HEK293 (cell line): ENCODE measurements around the gene OR2G6.
"Not testable (repeated sequence)": the region's sequence is repeated elsewhere in the genome, so short reads cannot be mapped to it uniquely, and the experiment has no call there.

Experiments
- CTCF ChIA-PET: fragments of 350-600 bp; formaldehyde crosslinking; extraction: SDS; loops from one replicate; lab custom pipeline; 2021; ENCODE audit warnings: antibody characterized with exemption; lab: Yijun Ruan, JAX
- POLR2A ChIA-PET: fragments of 300-600 bp; formaldehyde crosslinking; extraction: SDS; loops from one replicate; lab custom pipeline; 2020; ENCODE audit warnings: antibody characterized with exemption, inconsistent platforms; lab: Yijun Ruan, JAX
- H3K27ac ChIP-seq: fragments of 200-500 bp; sonication (Bioruptor generic); 2 replicates; pipeline ENCODE4 v1.5.1; 2014; ENCODE audit warnings: low read depth, low read length, control low read depth, inconsistent platforms; ENCODE audit errors: extremely low read depth
- H3K36me3 ChIP-seq, 2 experiments: fragments of 200-500 bp in 1 of 2; sonication (Bioruptor generic) in 1 of 2; 1 replicate in 1 of 2; 2 replicates in 1 of 2; pipeline ENCODE4 v1.5.1; 2014 to 2017; ENCODE audit warnings: inconsistent platforms in 2 of 2, low read length in 2 of 2; ENCODE audit not compliant: control insufficient read depth in 2 of 2, insufficient read depth in 1 of 2
- H3K4me1 ChIP-seq: fragments of 200-500 bp; sonication (Bioruptor generic); 2 replicates; pipeline ENCODE4 v1.5.1; 2014; ENCODE audit warnings: mild to moderate bottlenecking, low read length, inconsistent platforms; ENCODE audit not compliant: control insufficient read depth, insufficient read depth
- H3K4me3 ChIP-seq: 2 replicates; pipeline ENCODE4 v1.5.1; 2011; ENCODE audit warnings: low read depth, mild to moderate bottlenecking, control low read depth, low read length, moderate library complexity
- H3K9me3 ChIP-seq: fragments of 200-500 bp; sonication (Bioruptor generic); 2 replicates; pipeline ENCODE4 v1.5.1; 2014; ENCODE audit warnings: low read depth, low read length, inconsistent platforms; ENCODE audit not compliant: control insufficient read depth, insufficient read depth
- GLI2 ChIP-seq: fragments of 450-650 bp; formaldehyde crosslinking; IDR thresholded peaks from 2 replicates; pipeline ENCODE4; 2017; ENCODE audit warnings: missing biosample characterization, missing genetic modification characterization, low read depth, borderline replicate concordance
- GLIS2 ChIP-seq: fragments of 450-650 bp; formaldehyde crosslinking; IDR thresholded peaks from 2 replicates; pipeline ENCODE4 v1.5.1; 2016; ENCODE audit warnings: missing biosample characterization, missing genetic modification characterization
- HOXD13 ChIP-seq: sonication (generic); formaldehyde crosslinking; IDR thresholded peaks from 2 replicates; pipeline ENCODE4 v1.8.0; 2022; ENCODE audit warnings: missing genetic modification reagents, borderline replicate concordance
- TCF7L2 ChIP-seq: IDR thresholded peaks from 2 replicates; pipeline ENCODE4 v1.6.1; 2011; ENCODE audit warnings: low read depth, mild to moderate bottlenecking, inconsistent platforms, low read length, moderate library complexity, borderline replicate concordance
- WT1 ChIP-seq: fragments of 450-650 bp; formaldehyde crosslinking; IDR thresholded peaks from 2 replicates; pipeline ENCODE4 v1.5.1; 2016; ENCODE audit warnings: missing biosample characterization, missing genetic modification characterization
- ZBTB1 ChIP-seq: fragments of 450-650 bp; formaldehyde crosslinking; IDR thresholded peaks from 2 replicates; pipeline ENCODE4 v1.5.1; 2016; ENCODE audit warnings: missing biosample characterization, missing genetic modification characterization
- ZBTB17 ChIP-seq: fragments of 450-650 bp; formaldehyde crosslinking; IDR thresholded peaks from 2 replicates; pipeline ENCODE4 v1.5.1; 2016; ENCODE audit warnings: missing biosample characterization, missing genetic modification characterization
- ZBTB49 ChIP-seq: fragments of 450-650 bp; formaldehyde crosslinking; IDR thresholded peaks from 2 replicates; pipeline ENCODE4 v1.5.1; 2016; ENCODE audit warnings: missing biosample characterization, missing genetic modification characterization, low read depth
- ZNF223 ChIP-seq: fragments of 450-650 bp; formaldehyde crosslinking; IDR thresholded peaks from 2 replicates; pipeline ENCODE4 v1.5.1; 2016; ENCODE audit warnings: missing biosample characterization, missing genetic modification characterization
- ZNF266 ChIP-seq: fragments of 450-650 bp; formaldehyde crosslinking; IDR thresholded peaks from 2 replicates; pipeline ENCODE4 v1.5.1; 2016; ENCODE audit warnings: missing biosample characterization, missing genetic modification characterization, low read depth
- ZNF280D ChIP-seq: fragments of 450-650 bp; formaldehyde crosslinking; IDR thresholded peaks from 2 replicates; pipeline ENCODE4 v1.5.1; 2016; ENCODE audit warnings: missing biosample characterization, missing genetic modification characterization
- ZNF398 ChIP-seq: fragments of 450-650 bp; formaldehyde crosslinking; IDR thresholded peaks from 2 replicates; pipeline ENCODE4 v1.5.1; 2017; ENCODE audit warnings: missing biosample characterization, missing genetic modification characterization
- ZNF501 ChIP-seq: fragments of 450-650 bp; formaldehyde crosslinking; IDR thresholded peaks from 2 replicates; pipeline ENCODE4 v1.5.1; 2016; ENCODE audit warnings: missing biosample characterization, missing genetic modification characterization
- ZNF510 ChIP-seq: fragments of 450-650 bp; formaldehyde crosslinking; IDR thresholded peaks from 2 replicates; pipeline ENCODE4 v1.5.1; 2018; ENCODE audit warnings: mild to moderate bottlenecking, missing genetic modification characterization, missing biosample characterization; ENCODE audit not compliant: insufficient replicate concordance
- ZNF530 ChIP-seq: fragments of 450-650 bp; formaldehyde crosslinking; IDR thresholded peaks from 2 replicates; pipeline ENCODE4 v1.5.1; 2016; ENCODE audit warnings: low read depth, missing biosample characterization, missing genetic modification characterization
- ZNF544 ChIP-seq: fragments of 450-650 bp; formaldehyde crosslinking; IDR thresholded peaks from 2 replicates; pipeline ENCODE4 v1.5.0; 2017; ENCODE audit warnings: missing biosample characterization, missing genetic modification characterization
- ZNF555 ChIP-seq: fragments of 450-650 bp; formaldehyde crosslinking; conservative IDR thresholded peaks from 2 replicates; pipeline ENCODE4 v1.5.1; 2017; ENCODE audit warnings: missing biosample characterization, mild to moderate bottlenecking, missing genetic modification characterization, inconsistent platforms
- ZNF624 ChIP-seq: fragments of 450-650 bp; formaldehyde crosslinking; IDR thresholded peaks from 2 replicates; pipeline ENCODE4 v1.5.1; 2017; ENCODE audit warnings: missing biosample characterization, missing genetic modification characterization
- ZNF707 ChIP-seq: fragments of 450-650 bp; formaldehyde crosslinking; IDR thresholded peaks from 2 replicates; pipeline ENCODE4 v1.5.1; 2016; ENCODE audit warnings: missing biosample characterization, missing genetic modification characterization
- ZNF830 ChIP-seq: fragments of 450-650 bp; IDR thresholded peaks from 2 replicates; pipeline ENCODE4 v1.5.0; 2018; ENCODE audit warnings: missing biosample characterization, missing genetic modification characterization, low read depth, mild to moderate bottlenecking, moderate library complexity

OR2G6 gene

GRCh38 chr1:248500305-248501035 is 7.4 kb upstream of the OR2G6 start:
- CTCF ChIA-PET, H3K36me3 ChIP-seq, H3K4me1 ChIP-seq, H3K9me3 ChIP-seq, H3K4me3 ChIP-seq, H3K27ac ChIP-seq, POLR2A ChIA-PET: not testable (repeated sequence)

- CTCF ChIA-PET: not testable (repeated sequence)
Observed at GRCh38 chr1:248510217-248510616, 2.3 kb downstream of the OR2G6 start.

GRCh38 chr1:248521856-248522255 is 14.0 kb downstream of the OR2G6 start:
- Histone ChIP-seq H3K4me3 (no peak overlapping the region), H3K27ac (no peak overlapping the region), H3K4me1 (no peaks in the 10 kb centered on the region), H3K9me3 (no peaks in the 10 kb centered on the region), H3K36me3 (no peaks in the 10 kb centered on the region)
- ChIA-PET POLR2A (no interaction called here), CTCF (no interaction called here)
- TF ChIP-seq ZNF555 (tag by site-specific recombination) (no peak), ZNF266 (tag by site-specific recombination) (no peak), WT1 (no peak), HOXD13 (CRISPR knock-in tag) (no peak), ZNF510 (tag by site-specific recombination) (no peak), ZNF398 (no peak), ZNF530 (tag by site-specific recombination) (no peak), ZBTB1 (tag by site-specific recombination) (no peak), ZNF544 (tag by site-specific recombination) (no peak), ZBTB17 (no peak), ZNF280D (tag by site-specific recombination) (no peak), ZNF830 (tag by site-specific recombination) (no peak), GLI2 (tag by site-specific recombination) (no peak), GLIS2 (tag by site-specific recombination) (no peak), TCF7L2 (no peak), ZNF624 (tag by site-specific recombination) (no peak), ZNF501 (tag by site-specific recombination) (no peak), ZNF223 (tag by site-specific recombination) (no peak), ZNF707 (tag by site-specific recombination) (no peak), ZBTB49 (tag by site-specific recombination) (no peak)

More at GRCh38 chr1:248510217-248510616, 2.3 kb downstream of the OR2G6 start:
- H3K4me1 ChIP-seq, H3K27ac ChIP-seq, H3K9me3 ChIP-seq, H3K36me3 ChIP-seq, H3K4me3 ChIP-seq, POLR2A ChIA-PET: not testable (repeated sequence)

GRCh38 chr1:248537449-248537848 is 29.6 kb downstream of the OR2G6 start:
- H3K4me1 ChIP-seq, H3K36me3 ChIP-seq, H3K4me3 ChIP-seq, POLR2A ChIA-PET, H3K9me3 ChIP-seq, H3K27ac ChIP-seq, CTCF ChIA-PET: not testable (repeated sequence)
